GM21786 (cell line): Measurements from ENCODE around the gene PKP4.
"Not testable (repeated sequence)": the region's sequence is repeated elsewhere in the genome, so short reads cannot be mapped to it uniquely, and the experiment has no call there.

Source experiments
- ATAC-seq: cut with Tn5 transposase; IDR thresholded peaks from one replicate; pipeline ENCODE4 v1.9.1; 2021; ENCODE audit not compliant: unreplicated experiment

The PKP4 gene

DNA sequence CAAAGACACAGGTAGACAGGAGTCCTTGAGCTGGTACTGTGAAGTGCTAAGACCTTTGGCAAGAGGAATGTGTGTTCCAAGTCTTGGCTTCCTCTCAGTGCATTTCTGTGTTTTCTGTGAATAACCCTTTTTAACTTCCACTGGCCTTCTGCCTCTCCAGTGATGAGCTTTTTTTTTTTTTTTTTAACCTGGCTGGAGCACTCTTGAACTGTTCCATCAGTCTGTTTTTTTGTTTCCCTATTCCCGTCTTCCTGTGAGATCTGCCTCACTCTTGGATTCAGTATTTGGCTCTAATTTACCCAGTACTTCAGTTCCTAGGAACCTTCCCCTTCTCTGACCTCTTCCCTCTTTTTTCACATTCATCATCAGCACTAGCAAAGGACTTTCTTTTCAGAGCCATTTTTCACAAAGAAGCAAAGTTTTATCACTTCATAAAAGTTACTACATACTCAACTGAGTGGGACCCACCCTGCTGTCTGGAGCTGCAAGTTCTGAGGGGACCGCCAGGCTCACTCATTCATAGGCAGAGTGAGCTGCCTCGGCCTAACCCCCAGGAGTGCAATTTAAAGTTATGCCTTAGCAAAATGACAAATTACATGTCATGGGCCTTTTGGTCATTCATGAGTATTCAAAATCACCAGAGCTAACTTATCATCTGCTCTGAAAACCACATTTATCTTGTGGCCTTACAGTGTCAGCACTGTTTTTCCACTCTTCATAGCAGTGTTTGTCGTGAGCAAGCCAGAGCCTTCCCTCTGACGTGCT is 211.4 kb downstream of the PKP4 start:
- no peak for ATAC-seq

DNA sequence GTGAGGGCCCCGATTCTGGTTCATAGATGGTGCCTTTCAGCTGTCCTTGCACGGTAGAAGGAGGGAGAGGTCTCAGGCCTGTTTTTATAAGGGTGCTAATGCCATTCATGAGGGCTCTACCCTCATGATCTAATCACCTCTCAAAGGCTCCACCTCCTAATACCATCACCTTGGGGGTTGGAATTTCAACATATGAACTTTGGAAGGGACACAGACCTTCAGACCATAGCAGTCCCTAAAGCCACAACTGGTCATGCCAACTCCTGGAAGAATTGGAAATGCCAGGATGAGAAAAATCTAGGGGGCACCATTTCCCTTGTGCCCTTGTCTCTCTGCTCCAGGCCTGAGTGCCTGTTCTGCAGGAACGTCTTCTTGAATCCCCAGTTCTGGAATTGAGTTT is 213.5 kb downstream of the PKP4 start:
- no peak for ATAC-seq

DNA sequence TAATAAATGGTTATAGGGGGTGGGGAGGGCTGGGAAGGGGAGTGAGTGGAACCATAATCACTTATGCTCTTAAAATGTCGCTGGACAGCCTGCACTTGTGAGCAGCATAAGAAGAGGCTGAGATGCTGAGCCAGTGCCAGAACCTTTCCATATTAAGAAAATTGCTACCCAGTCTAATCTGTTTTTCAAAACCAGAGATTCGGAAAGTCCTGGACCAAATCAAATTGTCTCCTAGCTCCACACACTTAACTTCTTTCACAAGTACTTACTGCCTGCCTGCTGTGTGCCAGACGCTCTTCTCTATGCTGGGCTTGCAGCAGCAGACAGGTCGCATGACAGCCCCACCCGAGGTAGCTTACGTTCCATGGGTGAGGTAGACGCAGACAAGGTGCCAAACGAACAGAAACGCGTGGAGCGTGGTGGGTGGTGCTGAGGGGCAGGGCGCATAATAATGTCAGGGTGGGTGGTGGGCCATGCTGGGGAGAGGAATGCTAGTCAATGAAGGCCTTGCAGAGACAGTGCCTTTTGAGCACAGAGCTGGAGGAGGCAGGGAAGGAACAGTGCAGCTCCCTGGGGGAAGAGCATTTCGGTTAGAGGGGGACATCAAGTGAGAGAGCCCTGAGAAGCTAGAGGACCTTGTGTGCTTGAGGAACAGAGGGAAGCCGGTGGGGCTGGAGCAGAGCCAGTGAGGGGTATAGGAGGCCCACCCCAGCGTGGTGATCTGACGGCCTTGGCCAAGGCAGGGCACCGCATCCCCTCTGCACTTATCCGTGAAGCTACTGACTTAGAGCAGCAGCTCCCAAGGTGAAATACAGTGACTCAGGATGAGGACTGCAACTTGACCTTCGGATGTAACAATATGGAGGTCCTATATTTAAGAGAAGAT is 214.9 kb downstream of the PKP4 start:
- ATAC-seq = no peak

DNA sequence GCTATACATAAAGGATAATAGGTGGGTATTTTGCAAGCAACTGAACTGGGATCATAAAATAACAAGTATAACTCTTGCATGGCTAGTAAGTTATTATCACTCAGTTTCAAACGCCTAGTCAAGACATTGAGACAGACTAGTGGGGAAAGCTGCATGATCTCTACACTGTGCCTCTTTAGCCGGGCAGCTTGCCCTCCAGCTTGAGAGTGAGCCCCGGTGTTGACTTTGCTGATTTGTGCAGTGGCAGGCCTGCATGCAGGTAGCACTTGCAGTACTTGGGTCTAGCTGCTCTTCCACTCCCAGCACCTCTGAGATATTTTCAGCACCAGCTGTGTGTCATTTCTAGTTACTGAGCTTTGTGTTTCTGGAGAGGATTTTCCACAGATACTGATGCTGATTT is 219.5 kb downstream of the PKP4 start:
- ATAC-seq = no peak

DNA sequence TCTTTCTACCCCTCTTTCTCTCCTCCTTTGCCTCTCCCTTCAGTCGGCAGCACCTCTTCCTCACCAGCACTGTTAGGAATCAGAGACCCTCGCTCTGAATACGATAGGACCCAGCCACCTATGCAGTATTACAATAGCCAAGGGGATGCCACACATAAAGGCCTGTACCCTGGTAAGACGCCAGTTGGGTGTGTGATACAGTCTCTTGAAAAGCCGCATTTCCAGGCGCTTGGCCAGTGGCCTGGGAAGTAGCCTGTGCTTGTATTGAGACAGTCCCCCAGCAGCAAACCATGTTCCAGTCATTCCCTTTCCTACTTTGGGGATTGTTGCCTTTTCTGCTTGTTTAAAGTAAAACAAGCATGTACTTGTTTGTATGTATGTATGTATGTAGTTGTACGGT is 219.9 kb downstream of the PKP4 start:
- ATAC-seq = no peak

DNA sequence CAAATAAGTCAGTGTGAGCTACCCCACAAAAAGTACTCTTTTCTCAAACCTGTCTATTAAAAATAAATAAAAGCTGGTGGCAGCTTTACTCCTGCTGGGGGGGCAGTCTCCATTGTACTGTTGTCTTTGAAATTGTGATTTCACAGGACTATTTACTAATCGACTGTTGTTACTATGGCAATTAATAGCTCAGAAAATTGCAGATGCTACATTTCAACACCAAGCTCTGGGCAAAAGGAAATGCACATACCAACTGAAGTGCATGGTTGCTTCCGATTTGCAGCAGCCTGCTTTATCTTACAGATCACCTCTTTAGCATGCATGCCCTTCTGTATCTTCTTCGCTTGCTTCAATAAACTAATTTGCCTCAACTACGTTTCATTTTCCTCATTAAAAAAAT is 220.8 kb downstream of the PKP4 start:
- no peak for ATAC-seq

DNA sequence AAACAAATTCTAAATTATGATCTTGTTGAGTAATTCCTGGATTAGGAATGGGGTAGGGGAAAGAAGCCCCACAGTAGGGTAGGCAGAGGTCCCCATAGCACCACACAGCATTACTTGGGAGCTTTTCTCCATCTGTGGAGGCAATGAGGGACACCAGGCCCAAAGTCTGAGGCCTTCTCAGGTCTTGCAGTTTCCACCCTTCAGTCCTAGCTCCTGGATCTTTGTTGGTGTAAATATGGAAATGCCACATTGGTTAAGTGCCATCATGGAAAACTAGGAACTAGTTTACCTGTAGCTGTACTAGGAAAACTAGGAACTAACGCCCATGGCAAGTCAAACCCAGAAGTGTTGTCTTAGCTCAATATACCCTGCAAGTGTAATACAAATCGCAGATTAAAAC is 225.1 kb downstream of the PKP4 start:
- no peak for ATAC-seq

DNA sequence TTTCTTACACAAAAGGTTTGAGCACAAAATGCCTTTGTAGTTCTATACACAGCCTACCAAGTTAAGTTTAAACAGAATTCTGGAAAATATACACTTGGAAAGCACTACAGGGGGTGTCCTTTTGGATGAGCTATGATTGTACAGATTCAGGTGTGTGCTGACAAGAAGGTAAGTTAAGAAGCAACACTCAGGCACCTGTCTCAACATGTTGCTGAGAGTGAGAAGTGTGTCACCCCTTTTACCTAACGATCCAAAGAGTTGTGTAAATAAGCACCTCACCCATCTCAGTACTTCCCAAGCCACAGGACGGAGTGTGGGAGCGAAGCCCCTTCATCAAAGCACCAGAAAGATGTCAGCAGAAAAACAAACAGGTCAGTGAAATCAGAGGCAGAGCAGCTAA is 228.9 kb downstream of the PKP4 start:
- ATAC-seq = no peak

DNA sequence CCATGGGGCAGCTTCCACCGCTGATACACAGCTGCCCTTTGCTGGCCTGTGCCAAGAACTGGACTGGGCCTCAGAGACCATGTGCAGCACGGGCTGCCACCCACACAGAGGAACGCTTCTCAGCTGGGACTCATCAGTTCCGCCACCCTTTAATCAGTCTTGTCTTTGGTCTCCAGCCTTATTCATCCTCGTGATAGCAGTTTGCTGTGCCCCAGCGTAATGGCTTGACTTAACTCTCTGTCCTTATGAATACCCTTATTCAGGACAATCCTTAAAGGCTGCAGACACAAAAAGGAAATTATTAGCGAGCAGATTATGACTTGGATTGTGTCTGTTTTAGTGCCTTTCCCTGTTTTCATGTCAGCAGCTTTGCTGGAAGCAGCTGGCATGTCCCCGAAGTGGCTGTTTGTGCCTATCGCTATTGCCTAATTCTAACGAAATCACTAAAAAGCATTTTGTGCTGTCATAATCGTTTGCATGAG is 229.5 kb downstream of the PKP4 start:
- ATAC-seq = no peak

DNA sequence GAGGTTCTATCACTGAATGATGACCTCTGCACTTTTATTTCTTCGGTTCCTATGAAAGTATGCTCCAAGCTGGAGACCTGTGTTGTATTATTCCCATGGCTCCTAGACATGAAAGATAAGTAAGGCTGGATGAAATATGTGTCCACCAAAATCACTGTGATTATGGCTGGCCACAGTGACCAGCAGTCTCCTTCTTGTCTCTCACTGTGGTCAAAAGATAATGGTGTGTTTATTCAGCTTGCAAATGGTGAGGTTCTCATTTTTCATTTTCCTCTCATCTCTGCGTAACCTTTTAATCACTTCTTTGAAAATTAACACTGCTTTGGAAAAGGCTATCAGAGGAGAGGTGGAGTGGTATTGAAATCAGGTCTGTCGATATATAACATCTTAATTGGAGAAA is 230.6 kb downstream of the PKP4 start:
- ATAC-seq = no peak

DNA sequence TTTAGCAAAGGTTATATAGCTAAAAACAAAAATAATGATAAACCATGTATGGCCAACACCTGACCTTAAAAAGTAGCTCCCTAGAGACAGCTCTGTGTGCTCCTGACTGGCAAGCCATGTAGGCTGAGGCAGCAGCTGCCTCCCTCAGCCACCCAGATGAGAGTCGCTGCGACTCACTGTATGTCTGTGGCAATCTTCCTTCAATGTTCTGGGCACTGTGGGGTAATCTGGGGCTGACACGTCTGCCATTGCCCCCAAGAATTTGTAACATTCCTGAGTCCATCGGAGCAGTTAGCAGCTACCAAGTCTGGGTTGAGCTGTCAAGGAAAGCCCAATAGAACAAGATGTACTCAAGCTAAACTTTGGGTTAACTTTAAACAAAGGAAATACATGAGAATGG is 232.0 kb downstream of the PKP4 start:
- no peak for ATAC-seq

DNA sequence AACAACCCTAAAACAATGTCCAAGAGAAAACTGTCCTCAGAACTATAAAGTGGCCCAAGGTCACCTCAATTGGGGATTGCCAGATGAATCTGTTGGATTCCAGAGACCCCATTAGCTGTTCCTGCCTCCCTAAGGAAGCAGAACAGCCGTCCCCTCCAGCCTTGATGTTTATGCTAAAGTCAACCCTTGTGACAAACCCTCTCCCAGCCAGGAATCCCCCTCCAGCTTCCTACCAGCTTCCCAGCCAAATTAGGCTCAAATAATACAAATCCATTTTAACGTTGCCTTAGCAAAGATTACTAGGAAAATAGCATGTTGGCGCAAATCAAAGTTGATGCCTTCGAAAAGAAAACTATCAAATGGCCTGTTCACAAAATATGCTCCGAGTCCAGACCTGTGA is 232.6 kb downstream of the PKP4 start:
- no peak for ATAC-seq

DNA sequence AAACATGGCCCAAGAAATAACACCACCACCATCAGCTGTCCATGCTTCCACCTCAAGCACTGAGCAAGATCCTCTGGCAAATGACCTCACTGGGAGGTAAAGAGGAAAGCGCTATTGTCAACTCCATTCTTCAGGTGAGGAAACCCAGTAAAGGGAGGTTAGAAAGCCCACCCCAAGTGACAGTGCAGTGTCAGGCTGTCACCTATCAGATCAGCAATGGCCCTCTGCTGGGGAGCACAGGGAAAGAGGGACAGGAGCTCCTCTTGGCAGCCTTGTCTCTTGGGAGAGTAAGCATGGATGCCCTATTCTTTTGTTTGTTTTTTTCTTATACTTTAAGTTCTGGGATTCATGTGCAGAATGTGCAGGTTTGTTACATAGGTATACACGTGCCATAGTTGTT is 234.1 kb downstream of the PKP4 start:
- no peak for ATAC-seq

DNA sequence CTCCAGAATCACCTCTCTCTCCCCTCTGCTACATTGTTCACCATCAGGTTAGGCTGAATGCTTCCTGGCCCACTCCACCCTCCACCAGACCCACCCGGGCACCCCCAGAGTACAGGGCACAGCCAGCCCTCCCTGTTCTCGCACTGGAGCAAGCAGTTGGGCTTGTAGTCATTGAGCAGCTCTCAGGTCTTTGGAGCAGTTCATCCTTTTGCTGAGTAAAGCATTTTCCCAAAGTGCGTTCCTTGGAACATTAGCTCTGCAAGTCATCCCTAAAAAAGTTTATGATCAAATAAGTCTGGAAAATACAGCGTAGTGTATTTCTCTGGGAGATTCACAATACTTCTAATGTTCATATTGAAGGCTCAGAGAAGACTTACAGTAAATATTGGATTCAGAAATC is 234.9 kb downstream of the PKP4 start:
- ATAC-seq = no peak

DNA sequence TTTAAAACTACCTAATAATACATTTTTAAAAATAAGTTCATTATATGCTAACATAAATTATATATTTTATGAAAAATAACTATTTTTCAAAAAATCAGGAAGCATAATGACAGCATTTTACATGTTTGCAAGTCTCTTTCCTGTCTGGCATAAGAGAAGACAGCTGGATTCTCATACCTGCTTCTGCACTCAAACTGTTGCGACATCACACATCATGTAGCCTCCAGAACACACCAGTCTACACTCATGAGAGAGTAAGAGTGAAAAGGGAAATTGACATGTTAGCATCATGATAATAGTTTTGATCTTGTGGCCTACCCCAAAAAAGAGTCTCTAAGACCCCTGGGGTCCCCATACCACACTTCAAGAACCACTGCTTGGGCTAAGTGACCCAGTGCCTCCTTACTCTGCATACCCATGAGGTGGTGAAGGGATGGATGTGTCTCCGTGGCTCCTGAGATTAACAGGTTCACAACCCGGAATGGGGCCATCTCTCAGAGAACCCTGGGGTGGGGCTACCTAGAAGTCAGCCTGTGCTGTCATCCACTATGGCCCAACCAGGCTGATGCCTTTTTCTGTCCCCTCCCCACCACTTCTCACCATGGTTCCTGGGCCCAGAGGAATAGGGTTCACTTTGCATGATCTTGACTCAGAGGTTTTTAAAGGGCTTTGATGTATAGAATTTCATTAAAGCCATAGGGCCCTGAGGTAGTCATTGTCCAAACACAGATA is 235.8 kb downstream of the PKP4 start:
- ATAC-seq = no peak

DNA sequence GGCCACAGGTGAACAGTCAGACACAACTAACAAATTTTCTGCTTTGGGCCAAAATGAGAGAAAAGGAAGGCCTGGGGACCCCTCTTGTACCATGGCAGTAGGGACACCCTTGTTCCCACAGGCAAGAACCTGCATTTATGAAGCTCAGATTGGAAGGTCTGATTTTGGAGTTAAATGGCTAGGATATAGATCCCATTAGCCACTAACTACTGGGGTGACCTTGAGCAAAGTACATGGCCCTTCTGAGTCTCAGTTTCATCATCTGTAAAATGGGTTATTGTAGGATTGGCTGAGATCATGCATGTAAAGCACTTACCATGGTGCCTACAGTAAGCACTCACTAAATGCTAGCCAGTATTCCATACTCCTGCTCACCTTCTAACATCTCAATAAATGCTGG is 236.7 kb downstream of the PKP4 start:
- no peak for ATAC-seq

DNA sequence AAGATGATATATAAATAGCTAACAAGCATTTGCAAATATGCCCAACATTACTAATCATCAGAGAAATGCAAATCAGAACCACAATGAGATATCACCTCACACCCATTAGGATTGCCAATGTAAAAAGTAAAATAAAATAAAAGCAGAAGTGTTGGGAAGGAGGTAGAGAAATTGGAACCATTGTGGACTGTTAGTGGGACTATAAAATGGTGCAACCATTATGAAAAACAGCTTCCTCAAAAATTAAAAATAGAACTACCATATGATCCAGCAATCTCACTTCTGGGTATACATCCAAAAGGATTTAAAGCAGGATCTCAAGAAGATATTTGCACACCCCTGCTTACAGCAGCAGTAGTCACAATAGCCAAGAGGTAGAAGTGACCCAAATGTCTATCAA is 238.6 kb downstream of the PKP4 start:
- ATAC-seq = no peak

DNA sequence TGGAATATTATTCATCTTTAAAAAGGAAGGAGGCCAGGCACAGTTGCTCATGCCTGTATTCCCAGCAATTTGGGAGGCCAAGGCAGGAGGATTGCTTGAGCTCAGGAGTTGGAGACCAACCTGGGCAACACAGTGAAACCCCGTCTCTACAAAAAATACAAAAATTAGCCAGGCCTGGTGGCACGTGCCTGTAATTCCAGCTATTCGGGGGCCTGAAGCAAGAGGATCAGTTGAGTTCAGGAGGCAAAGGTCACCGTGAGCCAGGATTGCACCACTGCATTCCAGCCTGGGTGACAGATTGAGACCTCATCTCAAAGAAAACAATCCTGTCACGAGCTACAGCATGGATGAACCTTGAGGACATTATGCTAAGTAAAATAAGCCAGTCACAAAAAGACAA is 239.0 kb downstream of the PKP4 start:
- not testable (repeated sequence) for ATAC-seq

DNA sequence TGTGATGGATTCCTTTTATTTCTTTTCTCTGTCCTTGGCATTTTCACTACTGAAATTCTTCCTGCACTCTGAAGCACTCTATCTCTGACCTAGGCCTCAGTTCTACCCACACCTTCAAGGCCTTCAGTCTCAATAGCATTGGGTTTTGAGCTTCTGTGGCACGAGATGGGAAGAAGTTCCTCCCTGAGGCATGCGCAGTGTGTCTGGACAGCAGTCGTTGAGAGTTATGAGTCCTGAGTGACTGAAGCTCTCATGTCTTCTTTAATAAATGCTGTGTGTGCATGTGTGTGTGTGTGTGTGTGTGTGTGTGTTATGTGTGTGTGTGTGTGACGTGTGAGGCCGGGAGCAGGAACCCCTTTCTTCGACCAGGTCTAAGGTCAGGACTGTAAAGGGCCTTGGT is 242.6 kb downstream of the PKP4 start:
- ATAC-seq = no peak

DNA sequence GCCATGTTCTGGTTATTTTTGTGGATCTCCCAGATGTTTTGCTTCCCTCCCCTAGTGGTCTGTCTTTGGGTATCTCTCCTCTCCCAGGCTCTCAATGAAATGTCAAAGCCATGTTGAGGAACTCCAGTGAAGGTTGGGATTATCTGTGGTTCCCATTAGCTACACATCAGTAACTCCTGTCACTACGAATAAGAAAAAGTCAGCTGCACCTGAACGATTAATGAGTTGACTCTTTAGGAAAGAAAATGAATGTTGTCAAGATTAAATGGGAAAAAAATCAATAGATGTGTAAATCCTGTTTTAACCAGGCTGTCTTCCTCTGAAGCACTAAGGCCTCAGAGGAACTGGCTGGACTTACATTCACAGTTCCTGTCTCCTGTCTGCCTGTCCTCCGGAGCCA is 244.3 kb downstream of the PKP4 start:
- no peak for ATAC-seq

DNA sequence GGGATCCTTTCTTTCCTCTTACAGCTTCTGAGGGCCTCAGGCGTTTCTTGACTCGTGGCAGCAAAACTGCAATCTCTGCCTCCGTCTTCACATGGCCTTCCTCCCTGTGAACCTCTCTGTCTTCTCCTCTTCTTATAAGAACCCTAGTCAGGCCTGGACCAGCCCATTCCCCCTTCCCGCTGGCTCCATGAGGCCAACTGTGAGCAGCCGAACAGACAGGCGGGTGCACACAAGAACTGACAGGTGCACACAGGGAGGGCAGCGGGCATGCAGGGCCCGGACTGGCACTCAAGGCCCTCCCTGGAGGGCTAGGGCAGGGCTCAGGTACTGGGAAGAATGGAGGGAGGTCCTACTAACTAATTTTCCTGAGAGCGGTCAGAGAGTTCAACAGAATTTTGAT is 246.0 kb downstream of the PKP4 start:
- no peak for ATAC-seq
